Ishikawa (cell line): ENCODE data around the gene PANX2.

Source experiments
- CEBPB ChIP-seq: IDR thresholded peaks from 2 replicates; pipeline ENCODE4 v1.6.1; 2012
- CREB1 ChIP-seq: IDR thresholded peaks from 2 replicates; pipeline ENCODE4 v1.6.1; 2012; ENCODE audit warnings: low read depth
- EGR1 ChIP-seq: IDR thresholded peaks from 2 replicates; pipeline ENCODE4 v1.6.1; 2012
- EP300 ChIP-seq: IDR thresholded peaks from 2 replicates; pipeline ENCODE4 v1.6.1; 2012; ENCODE audit warnings: borderline replicate concordance
- FOXM1 ChIP-seq: IDR thresholded peaks from 2 replicates; pipeline ENCODE4 v1.6.1; 2012; ENCODE audit warnings: low read depth, borderline replicate concordance
- NFIC ChIP-seq: IDR thresholded peaks from 2 replicates; pipeline ENCODE4 v1.6.1; 2012
- RAD21 ChIP-seq: IDR thresholded peaks from 2 replicates; pipeline ENCODE4 v1.6.1; 2012; ENCODE audit warnings: low read depth
- TAF1 ChIP-seq: IDR thresholded peaks from 2 replicates; pipeline ENCODE4 v1.6.1; 2012; ENCODE audit warnings: low read depth, mild to moderate bottlenecking
- TCF12 ChIP-seq: IDR thresholded peaks from 2 replicates; pipeline ENCODE4 v1.6.1; 2012; ENCODE audit warnings: low read depth
- TEAD4 ChIP-seq: IDR thresholded peaks from 2 replicates; pipeline ENCODE4 v1.6.1; 2012
- YY1 ChIP-seq: IDR thresholded peaks from 2 replicates; pipeline ENCODE4 v1.6.1; 2012; ENCODE audit warnings: low read depth
- ZBTB7A ChIP-seq: IDR thresholded peaks from 2 replicates; pipeline ENCODE4 v1.6.1; 2012; ENCODE audit warnings: low read depth
- TF ChIP-seq, protein P1 (sequence below): IDR thresholded peaks from 2 replicates; pipeline ENCODE4 v1.6.1; 2012; ENCODE audit warnings: low read depth, mild to moderate bottlenecking
- TF ChIP-seq, protein P2 (sequence below): IDR thresholded peaks from 2 replicates; pipeline ENCODE4 v1.6.1; 2012
- TF ChIP-seq, protein P3 (sequence below): IDR thresholded peaks from 2 replicates; pipeline ENCODE4 v1.6.1; 2012

Gene PANX2

GRCh38 chr22:50129121-50129736 lies 41.3 kb upstream of the PANX2 start:
- TF ChIP-seq TAF1, result no peak
- TF ChIP-seq, protein P1, sequence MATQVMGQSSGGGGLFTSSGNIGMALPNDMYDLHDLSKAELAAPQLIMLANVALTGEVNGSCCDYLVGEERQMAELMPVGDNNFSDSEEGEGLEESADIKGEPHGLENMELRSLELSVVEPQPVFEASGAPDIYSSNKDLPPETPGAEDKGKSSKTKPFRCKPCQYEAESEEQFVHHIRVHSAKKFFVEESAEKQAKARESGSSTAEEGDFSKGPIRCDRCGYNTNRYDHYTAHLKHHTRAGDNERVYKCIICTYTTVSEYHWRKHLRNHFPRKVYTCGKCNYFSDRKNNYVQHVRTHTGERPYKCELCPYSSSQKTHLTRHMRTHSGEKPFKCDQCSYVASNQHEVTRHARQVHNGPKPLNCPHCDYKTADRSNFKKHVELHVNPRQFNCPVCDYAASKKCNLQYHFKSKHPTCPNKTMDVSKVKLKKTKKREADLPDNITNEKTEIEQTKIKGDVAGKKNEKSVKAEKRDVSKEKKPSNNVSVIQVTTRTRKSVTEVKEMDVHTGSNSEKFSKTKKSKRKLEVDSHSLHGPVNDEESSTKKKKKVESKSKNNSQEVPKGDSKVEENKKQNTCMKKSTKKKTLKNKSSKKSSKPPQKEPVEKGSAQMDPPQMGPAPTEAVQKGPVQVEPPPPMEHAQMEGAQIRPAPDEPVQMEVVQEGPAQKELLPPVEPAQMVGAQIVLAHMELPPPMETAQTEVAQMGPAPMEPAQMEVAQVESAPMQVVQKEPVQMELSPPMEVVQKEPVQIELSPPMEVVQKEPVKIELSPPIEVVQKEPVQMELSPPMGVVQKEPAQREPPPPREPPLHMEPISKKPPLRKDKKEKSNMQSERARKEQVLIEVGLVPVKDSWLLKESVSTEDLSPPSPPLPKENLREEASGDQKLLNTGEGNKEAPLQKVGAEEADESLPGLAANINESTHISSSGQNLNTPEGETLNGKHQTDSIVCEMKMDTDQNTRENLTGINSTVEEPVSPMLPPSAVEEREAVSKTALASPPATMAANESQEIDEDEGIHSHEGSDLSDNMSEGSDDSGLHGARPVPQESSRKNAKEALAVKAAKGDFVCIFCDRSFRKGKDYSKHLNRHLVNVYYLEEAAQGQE, result no peak
- TF ChIP-seq FOXM1, result no peak
- no peak for TF ChIP-seq TCF12
- no peak for TF ChIP-seq YY1
- TF ChIP-seq CEBPB, result no peak
- TF ChIP-seq RAD21, result no peak
- TF ChIP-seq CREB1, result no peak
- TF ChIP-seq TEAD4, result no peak
- no peak for TF ChIP-seq EP300
- no peak for TF ChIP-seq NFIC

GRCh38 chr22:50131894-50132293 lies 38.6 kb upstream of the PANX2 start:
- TF ChIP-seq CREB1, result no peak
- TF ChIP-seq, protein P2, sequence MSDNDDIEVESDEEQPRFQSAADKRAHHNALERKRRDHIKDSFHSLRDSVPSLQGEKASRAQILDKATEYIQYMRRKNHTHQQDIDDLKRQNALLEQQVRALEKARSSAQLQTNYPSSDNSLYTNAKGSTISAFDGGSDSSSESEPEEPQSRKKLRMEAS, result no peak

GRCh38 chr22:50134481-50134880 lies 36.0 kb upstream of the PANX2 start:
- TF ChIP-seq TCF12 (no peak), YY1 (no peak), EP300 (no peak), EGR1 (no peak), RAD21 (no peak), CREB1 (no peak), TAF1 (no peak), NFIC (no peak), FOXM1 (no peak), ZBTB7A (no peak), TEAD4 (no peak), CEBPB (no peak)
- TF ChIP-seq, protein P3, sequence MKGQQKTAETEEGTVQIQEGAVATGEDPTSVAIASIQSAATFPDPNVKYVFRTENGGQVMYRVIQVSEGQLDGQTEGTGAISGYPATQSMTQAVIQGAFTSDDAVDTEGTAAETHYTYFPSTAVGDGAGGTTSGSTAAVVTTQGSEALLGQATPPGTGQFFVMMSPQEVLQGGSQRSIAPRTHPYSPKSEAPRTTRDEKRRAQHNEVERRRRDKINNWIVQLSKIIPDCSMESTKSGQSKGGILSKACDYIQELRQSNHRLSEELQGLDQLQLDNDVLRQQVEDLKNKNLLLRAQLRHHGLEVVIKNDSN, result no peak
- TF ChIP-seq, protein P1, result no peak
- TF ChIP-seq, protein P2, result no peak

GRCh38 chr22:50136581-50137015 lies 33.9 kb upstream of the PANX2 start:
- TF ChIP-seq EGR1, result no peak
- TF ChIP-seq NFIC, result peak; percentile 78
- TF ChIP-seq, protein P3, result no peak

DNA sequence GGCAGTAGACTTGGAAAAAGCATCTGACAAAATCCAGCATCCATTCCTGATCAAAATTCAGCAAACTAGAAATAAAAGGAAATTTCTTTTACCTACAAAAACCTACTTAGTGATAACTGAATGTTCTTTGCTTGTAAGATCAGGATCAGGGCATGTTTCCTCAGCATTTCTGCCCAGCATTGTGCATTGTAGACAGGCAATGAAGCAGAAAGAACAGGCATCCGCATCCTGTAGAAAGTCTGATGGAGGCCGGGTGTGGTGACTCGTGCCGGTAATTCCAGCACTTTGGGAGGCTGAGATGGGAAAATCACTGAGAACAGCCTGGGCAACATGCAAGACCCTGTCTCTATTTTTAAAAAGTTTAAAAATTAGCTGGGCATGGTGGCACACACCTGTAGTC lies 32.5 kb upstream of the PANX2 start:
- no peak for TF ChIP-seq CREB1
- peak; percentile 40; the same call in 1 of the 2 replicates for TF ChIP-seq TEAD4
- TF ChIP-seq YY1, result no peak
- TF ChIP-seq FOXM1, result no peak
- TF ChIP-seq, protein P2, result no peak
- no peak for TF ChIP-seq TAF1
- no peak for TF ChIP-seq CEBPB
- 0 out of 2 replicates have a peak, but pooled peaks have one; percentile 24 for TF ChIP-seq TCF12
- TF ChIP-seq RAD21, result no peak
- TF ChIP-seq ZBTB7A, result no peak

DNA sequence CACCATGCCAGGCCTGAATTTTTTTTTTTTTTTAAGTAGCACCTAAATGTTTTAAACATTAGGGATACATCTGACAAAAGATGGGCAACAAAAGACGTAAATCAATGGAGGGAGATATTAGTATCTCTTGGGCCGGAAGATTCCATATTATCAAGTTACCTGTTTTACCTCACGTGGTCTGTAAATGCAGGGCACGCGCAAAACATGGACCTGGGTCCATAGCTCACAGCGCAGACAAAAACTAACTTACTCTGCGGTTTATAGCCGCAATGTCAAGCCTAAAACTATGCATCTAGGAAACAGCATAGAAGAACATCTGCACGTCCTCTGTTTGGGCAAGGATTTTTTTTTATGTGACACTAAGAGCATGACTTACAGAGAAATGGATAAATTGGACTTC lies 31.5 kb upstream of the PANX2 start:
- TF ChIP-seq, protein P1, result no peak
- TF ChIP-seq YY1 (no peak), FOXM1 (no peak), TEAD4 (no peak)
- TF ChIP-seq, protein P2, result no peak
